ENCODE data around the gene MSL3B.
A peak's percentile ranks its signal among the peaks of the same experiment; 100 is the strongest.

The MSL3B gene

GRCh38 chr2:233856184-233856583, 12.0 kb downstream of the MSL3B start:
- no peak for ATAC-seq
- no peak for DNase-seq
- WGBS (ENCODE audit: insufficient coverage, low coverage, low lambda C conversion rate, missing lambda C conversion rate) = 93% methylated on average over 5 of the region's 5 CpGs
- no peak overlapping the region for H3K4me3 ChIP-seq
- no peak overlapping the region for H3K27ac ChIP-seq
- peaks cover 0 to 4% (median 2%) of the 10 kb centered on the region in 4 donors for H3K4me1 ChIP-seq
- intact Hi-C loops (cut with DNase I) = no loop called here
- no peak for TF ChIP-seq POLR2A (IDR thresholded peaks at IDR 0.05)
- TF ChIP-seq, protein P1, sequence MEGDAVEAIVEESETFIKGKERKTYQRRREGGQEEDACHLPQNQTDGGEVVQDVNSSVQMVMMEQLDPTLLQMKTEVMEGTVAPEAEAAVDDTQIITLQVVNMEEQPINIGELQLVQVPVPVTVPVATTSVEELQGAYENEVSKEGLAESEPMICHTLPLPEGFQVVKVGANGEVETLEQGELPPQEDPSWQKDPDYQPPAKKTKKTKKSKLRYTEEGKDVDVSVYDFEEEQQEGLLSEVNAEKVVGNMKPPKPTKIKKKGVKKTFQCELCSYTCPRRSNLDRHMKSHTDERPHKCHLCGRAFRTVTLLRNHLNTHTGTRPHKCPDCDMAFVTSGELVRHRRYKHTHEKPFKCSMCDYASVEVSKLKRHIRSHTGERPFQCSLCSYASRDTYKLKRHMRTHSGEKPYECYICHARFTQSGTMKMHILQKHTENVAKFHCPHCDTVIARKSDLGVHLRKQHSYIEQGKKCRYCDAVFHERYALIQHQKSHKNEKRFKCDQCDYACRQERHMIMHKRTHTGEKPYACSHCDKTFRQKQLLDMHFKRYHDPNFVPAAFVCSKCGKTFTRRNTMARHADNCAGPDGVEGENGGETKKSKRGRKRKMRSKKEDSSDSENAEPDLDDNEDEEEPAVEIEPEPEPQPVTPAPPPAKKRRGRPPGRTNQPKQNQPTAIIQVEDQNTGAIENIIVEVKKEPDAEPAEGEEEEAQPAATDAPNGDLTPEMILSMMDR (IDR thresholded peaks at IDR 0.05) = no peak
- no peaks in the 10 kb centered on the region for H3K27me3 ChIP-seq
- H3K36me3 ChIP-seq = no peaks in the 10 kb centered on the region
- no peaks in the 10 kb centered on the region for H3K9me3 ChIP-seq

GRCh38 chr2:233855345-233855744, 12.8 kb downstream of the MSL3B start:
- 86% methylated on average over 5 of the region's 5 CpGs for WGBS (ENCODE audit: insufficient coverage, low coverage, low lambda C conversion rate, missing lambda C conversion rate)
- no peak overlapping the region for H3K4me3 ChIP-seq
- H3K4me1 ChIP-seq = peaks cover 0 to 4% (median 2%) of the 10 kb centered on the region in 4 donors
- TF ChIP-seq, protein P1 (IDR thresholded peaks at IDR 0.05) = no peak
- no peak for TF ChIP-seq POLR2A (IDR thresholded peaks at IDR 0.05)
- no peak for ATAC-seq
- intact Hi-C loops (cut with DNase I) = no loop called here
- H3K9me3 ChIP-seq = no peaks in the 10 kb centered on the region
- H3K36me3 ChIP-seq = no peaks in the 10 kb centered on the region
- H3K27ac ChIP-seq = no peak overlapping the region
- no peak for DNase-seq
- H3K27me3 ChIP-seq = no peaks in the 10 kb centered on the region

- peaks cover 0 to 4% (median 2%) of the 10 kb centered on the region in 4 donors for H3K4me1 ChIP-seq
- no peaks in the 10 kb centered on the region for H3K36me3 ChIP-seq
- peak; percentile 71 for TF ChIP-seq POLR2A (IDR thresholded peaks at IDR 0.05)
- TF ChIP-seq, protein P1 (IDR thresholded peaks at IDR 0.05) = no peak
- DNase-seq = peak; percentile 93 to 94 (median 94)
- H3K9me3 ChIP-seq = no peaks in the 10 kb centered on the region
- 0% methylated on average over 22 of the region's 60 CpGs for WGBS (ENCODE audit: insufficient coverage, low coverage, low lambda C conversion rate, missing lambda C conversion rate)
- intact Hi-C loops (cut with DNase I) = no loop called here
- ATAC-seq = peak; percentile 98 to 99 (median 98)
- peak within 1 kb of the TSS in 1 of 3 donors; percentile 20 for H3K27ac ChIP-seq
- H3K4me3 ChIP-seq = peak within 1 kb of the TSS; percentile 50 to 78 (median 64)
- no peaks in the 10 kb centered on the region for H3K27me3 ChIP-seq
Measured at GRCh38 chr2:233854241-233854981, 13.8 kb downstream of the MSL3B start, which contains the start of gene HJURP. Gene HJURP (minus strand): TSS chr2:233854535. CDS start chr2:233854500, 35 bp downstream.

GRCh38 chr2:233853883-233854240, 14.3 kb downstream of the MSL3B start:
- TF ChIP-seq, protein P1 (IDR thresholded peaks at IDR 0.05) = no peak
- TF ChIP-seq POLR2A (IDR thresholded peaks at IDR 0.05) = no peak
- Histone ChIP-seq H3K4me3 (peak overlapping the region; percentile 50 to 78 (median 64)), H3K4me1 (peaks cover 0 to 4% (median 2%) of the 10 kb centered on the region in 4 donors), H3K27me3 (no peaks in the 10 kb centered on the region), H3K9me3 (no peaks in the 10 kb centered on the region), H3K36me3 (no peaks in the 10 kb centered on the region), H3K27ac (no peak overlapping the region)
- intact Hi-C loops (cut with DNase I) = no loop called here
- 0% methylated on average over 12 of the region's 25 CpGs for WGBS (ENCODE audit: insufficient coverage, low coverage, low lambda C conversion rate, missing lambda C conversion rate)
- DNase-seq = no peak
- ATAC-seq = no peak

Measured in right lobe of liver (tissue), 6 donors.